Umbilical cord (tissue), 2 donors: ENCODE results near the gene ZNF629. TPM values are rescaled to one million over a fixed set of nuclear protein-coding genes. Genes with fewer than 3 reads are reported as not detected.

ENCODE experiments used
- DNase-seq: peaks from one replicate; pipeline ENCODE4 v3.0.0-alpha.2; 2015; ENCODE audit warnings: low spot score
- total RNA-seq: library from RNA; depleted of rRNA; stranded (reverse); fragments of >200 nt; gene quantifications from one replicate; pipeline ENCODE4 v1.2.3, GENCODE V29; 2014; ENCODE audit warnings: low replicate concordance; ENCODE audit not compliant: insufficient read depth

ZNF629 gene
- total RNA-seq, 1 donor from 2014 or later = 5.1 TPM

DNA sequence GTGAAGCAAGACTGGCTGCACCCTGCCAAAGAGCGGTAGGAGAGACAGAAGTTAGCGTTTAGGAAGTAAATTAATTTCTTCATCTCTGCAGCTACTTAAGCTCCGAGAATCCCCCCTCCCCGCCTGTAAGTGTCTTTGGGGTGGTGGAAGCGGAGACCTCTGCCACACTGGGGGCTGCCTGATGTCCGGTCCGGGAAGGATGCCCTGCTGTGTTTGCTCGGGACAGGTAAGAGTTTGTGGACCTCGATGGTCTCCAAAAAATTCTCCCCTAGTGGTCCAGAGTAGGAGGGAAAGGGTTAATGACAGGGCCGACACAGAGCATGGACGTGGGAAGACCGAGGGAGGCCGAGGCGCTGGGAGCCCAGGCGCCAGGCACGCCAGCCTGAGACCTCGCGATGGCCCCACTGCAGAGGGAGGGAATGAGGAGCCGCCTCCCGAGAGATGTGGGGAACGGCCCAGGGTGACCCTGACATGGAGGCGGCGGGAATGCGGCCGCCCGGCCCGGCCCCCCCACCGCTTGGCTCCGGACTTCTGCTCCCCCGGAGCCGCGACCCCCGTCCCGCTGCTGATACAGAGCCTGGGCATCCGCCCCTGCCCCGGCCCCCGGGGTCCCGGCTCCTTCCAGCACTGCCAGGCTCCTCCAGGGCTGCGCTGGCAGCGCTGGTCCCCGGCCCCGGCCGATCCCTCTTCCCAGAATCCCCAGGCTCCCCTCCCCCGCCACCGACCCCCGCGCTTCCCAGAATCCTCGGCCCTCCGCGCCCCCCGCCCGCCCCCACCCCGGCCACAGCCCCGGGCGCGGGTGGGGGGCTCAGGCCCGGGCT lies 680 bp downstream of the ZNF629 start:
- DNase-seq = peak; percentile 70

GRCh38 chr16:30785126-30786106 lies 1.6 kb downstream of the ZNF629 start:
- DNase-seq = no peak

DNA sequence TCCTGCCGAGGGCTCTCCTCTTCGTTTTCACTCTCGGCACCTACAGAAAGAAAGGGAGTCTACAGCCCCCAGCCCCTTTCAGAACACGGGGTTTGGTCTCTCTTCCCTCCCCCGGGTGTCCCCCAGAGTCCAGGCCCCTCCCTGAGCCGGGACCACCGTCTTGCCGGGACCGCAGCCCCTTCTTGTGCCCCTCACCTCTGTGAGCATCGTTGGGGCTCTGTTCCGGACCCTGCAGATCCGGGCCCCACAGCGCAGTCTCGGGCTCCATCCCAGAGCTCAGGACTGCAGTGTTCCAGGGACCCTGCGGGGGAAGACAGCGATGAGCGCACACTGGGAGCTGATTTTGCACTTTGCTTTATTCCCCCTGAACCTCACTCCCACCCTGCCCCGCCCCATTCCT lies 2.8 kb downstream of the ZNF629 start:
- no peak for DNase-seq

GRCh38 chr16:30783280-30784109 lies 3.5 kb downstream of the ZNF629 start:
- DNase-seq = no peak

DNA sequence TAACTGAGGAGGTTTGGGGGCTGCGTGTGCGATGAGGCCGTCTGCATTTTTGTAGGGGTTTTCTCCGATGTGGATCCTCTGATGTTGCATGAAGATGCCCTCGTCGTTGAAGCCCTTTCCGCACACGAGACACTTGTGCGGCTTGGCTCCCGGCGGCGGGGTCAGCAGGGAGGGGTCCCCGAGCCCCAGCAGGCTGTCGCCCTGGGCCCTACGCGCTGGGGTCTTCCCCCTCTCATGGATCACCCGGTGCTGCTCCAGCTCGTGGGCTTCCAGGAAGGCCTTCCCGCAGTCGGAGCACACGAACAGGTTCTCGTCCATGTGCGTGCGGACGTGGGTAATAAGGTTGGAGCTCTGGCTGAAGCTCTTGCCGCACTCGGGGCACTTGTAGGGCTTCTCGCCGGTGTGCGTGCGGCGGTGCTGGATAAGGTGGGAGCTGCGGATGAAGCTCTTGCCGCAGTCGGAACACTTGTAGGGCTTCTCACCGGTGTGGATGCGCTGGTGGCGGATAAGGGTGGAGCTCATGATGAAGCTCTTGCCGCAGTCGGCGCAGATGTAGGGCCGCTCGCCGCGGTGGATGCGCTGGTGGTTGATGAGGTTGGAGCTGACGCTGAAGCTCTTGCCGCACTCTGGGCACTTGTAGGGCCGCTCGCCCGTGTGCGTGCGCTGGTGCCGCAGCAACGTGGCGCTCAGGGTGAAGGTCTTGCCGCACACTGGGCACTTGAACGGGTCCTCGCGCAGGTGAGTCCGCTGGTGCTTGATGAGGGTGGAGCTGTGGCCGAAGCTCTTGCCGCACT lies 4.3 kb downstream of the ZNF629 start:
- DNase-seq = no peak

DNA sequence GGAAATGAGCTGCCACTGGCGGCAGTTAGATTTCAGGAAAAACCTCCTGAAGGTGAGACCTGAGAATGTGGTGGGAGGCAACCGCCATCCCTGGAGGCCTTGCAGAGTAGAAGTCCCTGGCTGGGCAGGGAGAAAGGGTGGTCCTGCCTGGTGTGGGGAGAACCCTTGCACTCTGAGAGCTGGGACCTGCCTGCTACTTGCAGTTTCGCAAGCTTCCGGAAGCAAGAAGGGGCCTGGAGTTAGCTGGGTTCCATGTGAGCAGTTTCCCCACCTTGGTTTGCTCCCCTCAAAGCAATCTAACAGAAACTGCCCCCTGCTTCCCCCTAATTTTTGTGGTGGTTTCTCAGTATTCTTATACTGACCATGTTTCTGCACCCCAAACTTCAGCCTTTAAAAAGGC lies 6.5 kb downstream of the ZNF629 start:
- DNase-seq = no peak

DNA sequence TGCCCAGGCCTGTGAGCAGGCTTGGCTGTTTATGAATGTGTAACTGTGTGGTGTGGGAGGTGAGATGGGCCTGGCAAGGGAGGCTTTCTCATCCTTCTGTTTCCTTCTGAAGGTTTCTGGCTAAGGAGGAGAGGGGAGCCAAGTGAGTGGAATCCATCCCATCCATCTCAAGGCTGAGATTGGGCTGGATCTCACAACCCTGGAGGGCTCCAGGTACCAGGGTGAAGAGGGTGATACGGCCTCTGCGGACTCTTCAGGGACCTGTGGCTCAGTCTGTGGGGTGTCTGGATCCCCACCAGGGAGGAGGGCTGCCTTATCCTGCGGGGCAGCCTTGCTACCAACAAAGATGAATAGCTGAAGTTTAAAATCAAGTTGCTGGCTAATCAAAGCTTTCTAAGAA lies 7.0 kb downstream of the ZNF629 start:
- DNase-seq = no peak

DNA sequence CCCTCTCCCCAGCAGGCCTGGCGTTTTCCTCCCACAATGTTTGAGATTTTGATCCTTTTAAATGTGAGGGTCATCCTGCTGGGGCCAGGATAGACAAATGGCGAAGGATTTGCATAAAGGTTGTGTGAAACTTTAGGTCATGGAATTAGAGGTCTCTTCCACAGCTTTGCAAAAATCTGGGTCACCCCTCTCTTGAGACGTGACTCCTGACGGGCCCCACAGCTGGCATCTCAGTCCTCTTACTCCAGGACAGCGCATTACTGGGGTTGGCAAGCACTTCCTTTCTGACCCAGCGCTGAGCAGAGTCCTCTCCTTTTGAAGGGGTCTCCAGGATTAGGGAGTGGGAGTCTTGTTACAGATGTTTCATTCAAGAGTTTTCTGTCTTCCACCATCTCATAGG lies 7.4 kb downstream of the ZNF629 start:
- DNase-seq = no peak

DNA sequence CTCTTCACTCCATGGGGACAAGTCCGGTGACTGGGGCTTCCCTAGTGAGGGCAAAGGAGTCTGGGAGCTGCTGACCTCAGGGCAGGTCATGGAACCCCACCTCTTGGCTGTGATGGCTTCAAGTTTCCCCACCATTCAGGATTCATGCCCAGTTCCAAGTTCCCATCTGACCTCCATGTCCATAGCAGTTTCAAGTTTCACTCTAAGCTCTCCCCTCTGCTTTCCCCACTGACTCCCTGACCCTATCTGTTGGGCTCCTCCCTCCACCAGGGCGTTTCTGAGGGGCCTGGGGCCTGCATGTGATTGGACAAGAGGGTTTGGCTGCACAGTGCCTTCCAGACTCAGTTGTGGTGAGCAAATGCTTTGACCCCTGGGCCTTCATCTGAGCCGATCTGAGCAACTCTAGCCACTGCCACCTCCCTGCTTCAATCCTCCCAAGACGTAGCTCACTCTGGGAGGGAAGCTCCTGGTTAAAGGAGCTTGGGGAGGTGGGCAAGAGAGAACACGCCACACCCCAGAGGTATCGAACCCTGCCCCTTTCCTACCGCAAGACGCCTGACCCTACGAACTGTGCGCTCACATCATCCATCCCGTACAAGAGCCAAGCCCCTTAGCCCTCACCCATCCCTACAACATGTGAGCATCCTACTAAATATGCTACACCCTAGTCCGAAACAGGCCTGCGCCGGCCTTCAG lies 8.3 kb downstream of the ZNF629 start:
- DNase-seq = peak; percentile 75

DNA sequence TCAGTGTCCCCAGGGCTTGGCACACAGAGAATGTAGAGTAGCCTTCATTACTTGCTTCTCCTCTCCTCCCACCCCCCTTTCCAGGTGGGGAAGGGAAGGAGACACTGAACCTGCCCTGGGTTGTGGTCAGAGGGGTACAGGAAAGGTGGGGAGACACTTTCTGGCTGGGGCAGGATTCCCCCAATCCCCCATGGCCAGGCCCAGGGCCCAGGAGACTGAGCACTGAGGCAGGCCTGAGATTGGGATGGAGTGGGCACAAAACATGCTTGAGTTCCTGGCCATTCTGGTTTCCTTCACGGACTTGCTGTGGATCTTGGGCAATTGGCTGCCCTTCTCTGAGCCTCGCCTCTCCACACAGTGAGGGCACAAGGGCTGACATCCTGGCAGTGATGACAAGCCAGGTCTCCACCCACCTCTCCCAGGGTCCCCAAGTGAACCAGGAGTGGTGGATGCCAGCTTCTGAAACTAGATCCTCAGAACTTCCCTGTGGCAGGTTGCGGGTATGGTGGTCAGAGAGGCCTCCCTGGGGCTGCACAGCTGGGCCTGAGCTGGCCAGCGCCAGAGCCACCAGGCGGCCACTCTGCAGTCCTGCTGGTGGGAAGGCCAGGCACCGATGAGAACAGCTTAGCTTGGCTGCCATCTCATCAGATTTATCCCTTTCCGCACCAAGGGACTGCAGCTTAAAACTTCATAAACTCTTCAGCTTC lies 9.3 kb downstream of the ZNF629 start:
- no peak for DNase-seq

DNA sequence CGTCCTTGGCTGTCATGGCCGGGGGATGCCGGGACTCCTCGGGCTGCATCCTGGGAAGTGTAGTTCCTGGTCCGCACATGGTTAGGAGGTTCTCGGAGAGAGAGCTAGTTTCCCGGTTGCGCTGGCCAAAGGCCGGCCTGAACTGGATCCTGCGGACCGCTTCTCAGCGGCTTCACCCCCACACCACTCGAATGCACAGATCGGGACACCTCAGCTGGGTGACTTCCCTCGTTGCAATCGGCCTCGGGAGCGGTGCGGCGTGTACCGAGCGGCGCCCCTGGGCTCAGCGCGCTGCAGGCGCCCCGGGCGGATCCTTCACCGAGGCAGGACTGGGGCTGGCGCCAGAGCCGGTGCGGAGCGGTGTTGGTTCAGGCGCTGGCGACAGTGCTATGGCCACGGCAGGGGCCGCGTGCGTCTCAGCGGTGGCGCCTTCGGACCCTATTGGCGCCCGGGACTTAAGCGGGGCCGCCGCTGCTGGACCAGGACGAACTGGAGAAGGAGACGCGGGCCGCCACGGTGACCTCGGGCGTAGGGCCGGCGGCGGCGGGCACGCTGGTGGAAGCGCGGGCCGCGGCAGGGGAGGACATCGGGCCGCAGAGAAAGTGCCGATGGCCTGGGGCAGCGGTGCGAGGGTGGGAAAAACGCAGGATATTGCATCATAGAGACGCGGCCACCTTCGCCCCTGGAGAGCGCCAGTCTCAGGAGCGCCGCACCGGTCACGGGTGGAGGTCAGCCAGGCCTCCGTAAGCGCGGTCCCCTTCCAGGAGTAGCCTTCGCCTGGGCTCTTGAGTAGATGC lies 11.4 kb downstream of the ZNF629 start:
- DNase-seq = peak; percentile 93

GRCh38 chr16:30775131-30775391 lies 11.9 kb downstream of the ZNF629 start:
- no peak for DNase-seq

- no peak for DNase-seq
These were observed 12.5 kb downstream of the ZNF629 start for GRCh38 chr16:30774367-30775130.

- no peak for DNase-seq
These were observed 13.2 kb downstream of the ZNF629 start for GRCh38 chr16:30773826-30774225.

DNA sequence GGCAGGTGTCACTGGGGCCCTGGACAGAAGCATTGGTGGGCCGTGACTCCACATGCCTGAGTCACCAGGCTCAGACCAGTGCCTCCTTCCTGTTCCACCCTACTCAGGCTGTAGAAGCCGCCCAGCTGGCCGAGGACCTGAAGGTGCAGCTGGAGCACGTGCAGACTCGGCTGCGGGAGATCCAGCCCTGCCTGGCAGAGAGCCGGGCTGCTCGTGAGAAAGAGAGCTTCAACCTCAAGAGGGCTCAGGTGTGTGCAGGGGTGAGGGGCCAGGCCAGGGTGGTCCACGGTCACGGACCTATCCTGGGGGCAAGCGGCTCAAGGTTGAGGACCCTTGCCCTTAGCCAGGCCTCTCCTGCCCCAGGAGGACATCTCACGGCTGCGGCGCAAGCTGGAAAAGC lies 15.3 kb downstream of the ZNF629 start:
- DNase-seq = no peak

DNA sequence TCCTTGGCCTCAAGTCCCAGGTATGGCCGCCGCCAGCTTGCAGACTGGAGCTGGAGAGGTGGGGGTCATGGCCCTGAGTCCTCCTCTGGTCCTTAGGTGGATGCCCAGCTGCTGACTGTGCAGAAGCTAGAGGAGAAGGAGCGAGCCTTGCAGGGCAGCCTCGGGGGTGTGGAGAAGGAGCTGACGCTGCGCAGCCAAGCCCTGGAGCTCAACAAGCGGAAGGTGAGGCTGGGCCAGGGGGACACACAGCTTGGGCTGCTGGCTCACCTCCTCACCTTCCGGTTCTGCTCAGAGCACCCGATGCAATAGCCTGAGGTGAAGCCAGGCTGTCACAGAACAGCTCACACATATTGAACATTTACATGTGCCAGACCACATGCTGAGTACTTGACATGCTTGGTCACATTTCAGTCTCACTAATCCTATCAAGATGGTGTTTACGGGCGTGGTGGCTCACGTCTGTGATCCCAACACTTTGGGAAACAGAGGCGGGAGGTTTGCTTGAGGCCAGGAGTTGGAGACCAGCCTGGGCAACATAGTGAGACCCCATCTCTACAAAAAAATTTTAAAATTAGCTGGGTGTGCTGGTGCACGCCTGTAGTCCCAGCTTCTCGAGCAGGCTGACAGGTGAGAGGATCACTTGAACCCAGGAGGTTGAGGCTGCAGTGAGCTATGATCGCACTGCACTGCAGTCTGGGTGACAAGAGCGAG lies 17.5 kb downstream of the ZNF629 start:
- DNase-seq = no peak

- no peak for DNase-seq
These were observed 18.3 kb downstream of the ZNF629 start for GRCh38 chr16:30768583-30769181.
